Naive thymus-derived CD4-positive, alpha-beta T cell (primary cell): ENCODE results near the gene ILF3. TPM values are rescaled to one million over a fixed set of nuclear protein-coding genes. Genes with fewer than 3 reads are reported as not detected.
A peak's percentile ranks its signal among the peaks of the same experiment; 100 is the strongest.

Source experiments
- ATAC-seq: fragments of 150-1000 bp; cut with Tn5 transposase; 2 replicates; pipeline ENCODE4 v1.10.0; 2021; ENCODE audit warnings: mild to moderate bottlenecking, moderate library complexity
- CTCF ChIA-PET: fragments of 350-600 bp; sonication (Branson Sonifier 250); formaldehyde crosslinking; loops from one replicate; lab custom pipeline; 2021; ENCODE audit warnings: antibody characterized with exemption; lab: Charles Lee
- POLR2A ChIA-PET: fragments of 350-600 bp; sonication (Branson Sonifier 250); formaldehyde crosslinking; loops from one replicate; lab custom pipeline; 2021; ENCODE audit warnings: antibody characterized with exemption, inconsistent platforms; lab: Charles Lee
- DNase-seq, 9 donors: peaks; one replicate each; pipeline versions ENCODE4 v3.0.0 to v3.0.0-alpha.2; 2020 to 2022; ENCODE audit warnings: mixed read lengths in 1 of 9
- H3K27ac ChIP-seq: one replicate; pipeline ENCODE4 v1.7.0; 2013; ENCODE audit warnings: mild to moderate bottlenecking, low read depth, low read length, moderate library complexity
- H3K27me3 ChIP-seq, 2 donors: one replicate each; pipeline ENCODE4 v1.7.0; 2013; ENCODE audit warnings: low read length in 2 of 2, mild to moderate bottlenecking in 2 of 2, moderate library complexity in 2 of 2; ENCODE audit not compliant: control insufficient read depth in 2 of 2, insufficient read depth in 2 of 2
- H3K36me3 ChIP-seq, 3 experiments: 1 replicate in 2 of 3; 2 replicates in 1 of 3; pipeline ENCODE4 v1.7.0; 2013; ENCODE audit warnings: low read length in 3 of 3, mild to moderate bottlenecking in 3 of 3, moderate library complexity in 1 of 3; ENCODE audit not compliant: insufficient read depth in 3 of 3, control insufficient read depth in 2 of 3
- H3K4me1 ChIP-seq, 2 donors: one replicate each; pipeline ENCODE4 v1.7.0; 2013; ENCODE audit warnings: low read length in 2 of 2, mild to moderate bottlenecking in 2 of 2, moderate library complexity in 1 of 2; ENCODE audit not compliant: control insufficient read depth in 2 of 2, insufficient read depth in 2 of 2
- H3K4me3 ChIP-seq: 2 replicates; pipeline ENCODE4 v1.7.0; 2013; ENCODE audit warnings: mild to moderate bottlenecking, low read length
- H3K9me3 ChIP-seq, 3 experiments: 1 replicate in 2 of 3; 2 replicates in 1 of 3; pipeline ENCODE4 v1.7.0; 2013; ENCODE audit warnings: low read length in 3 of 3; ENCODE audit not compliant: control insufficient read depth in 2 of 3
- H3K27ac Mint-ChIP-seq, 9 donors: one replicate each; pipeline ENCODE4 v1.8.0; 2020 to 2022; ENCODE audit warnings: mixed read lengths in 9 of 9, mild to moderate bottlenecking in 8 of 9, moderate library complexity in 5 of 9, inconsistent platforms in 2 of 9
- H3K27me3 Mint-ChIP-seq, 5 donors: one replicate each; pipeline ENCODE4 v1.8.0; 2021 to 2022; ENCODE audit warnings: mixed read lengths in 5 of 5, mild to moderate bottlenecking in 1 of 5
- H3K36me3 Mint-ChIP-seq, 5 donors: one replicate each; pipeline ENCODE4 v1.8.0; 2020 to 2022; ENCODE audit warnings: mixed read lengths in 5 of 5, mild to moderate bottlenecking in 3 of 5, inconsistent platforms in 1 of 5
- H3K4me1 Mint-ChIP-seq, 7 donors: one replicate each; pipeline ENCODE4 v1.8.0; 2020 to 2022; ENCODE audit warnings: mixed read lengths in 7 of 7, mild to moderate bottlenecking in 3 of 7, inconsistent platforms in 1 of 7
- H3K4me3 Mint-ChIP-seq, 10 donors: one replicate each; pipeline ENCODE4 v1.8.0; 2020 to 2022; ENCODE audit warnings: mild to moderate bottlenecking in 10 of 10, mixed read lengths in 10 of 10, moderate library complexity in 6 of 10, inconsistent platforms in 2 of 10
- H3K9me3 Mint-ChIP-seq, 11 donors: one replicate each; pipeline ENCODE4 v1.8.0; 2020 to 2022; ENCODE audit warnings: mixed read lengths in 11 of 11, mild to moderate bottlenecking in 4 of 11, inconsistent platforms in 1 of 11, moderate library complexity in 1 of 11
- intact Hi-C, 2 donors: fragments of 100-400 bp; cut with micrococcal nuclease; formaldehyde crosslinking; loops; one replicate each; pipeline ENCODE4 v1.15.1; 2023
- polyA plus RNA-seq, 2 donors: library from polyadenylated mRNA; unstranded; fragments of 300-500 nt; fragmentation: Illumina TruSeq; gene quantifications; one replicate each; pipeline ENCODE4 v1.2.3, GENCODE V29; 2021
- total RNA-seq, 6 experiments: library from RNA in 5 of 6; stranded (reverse) in 5 of 6; gene quantifications; 1 replicate in 5 of 6; 2 replicates in 1 of 6; pipeline ENCODE4 v1.2.3 and lab custom pipeline; 2021 to 2026

The ILF3 gene
- total and polyA plus RNA-seq, 7 experiments from 2014 or later, result 91.0 to 515 (median 364) TPM

DNA sequence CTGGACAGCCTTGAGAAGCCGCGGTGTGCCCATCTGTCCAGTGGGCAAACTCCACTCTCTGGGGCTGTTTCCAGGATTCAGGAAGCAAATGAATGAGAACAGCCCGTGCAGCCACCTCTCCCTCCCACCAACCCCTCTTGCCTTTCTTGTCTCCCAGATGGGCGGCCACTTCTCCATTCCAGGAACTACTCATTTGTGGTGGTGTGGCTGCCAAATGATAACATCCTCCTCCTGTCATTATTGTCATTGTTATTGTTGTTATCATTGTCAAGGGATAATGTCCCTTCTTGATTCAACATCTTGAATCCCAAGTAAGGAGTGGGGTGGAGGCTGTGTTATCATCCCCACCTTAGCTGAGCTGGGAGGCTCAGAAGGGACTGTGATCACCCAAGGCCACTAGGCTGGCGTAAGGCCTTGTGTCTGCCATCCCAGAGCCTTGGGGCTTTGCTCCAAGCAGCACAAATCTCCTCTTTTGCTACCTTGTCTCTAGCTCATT is 65.4 kb downstream of the ILF3 start:
- H3K4me3 ChIP-seq, result peak overlapping the region; percentile 77
- peaks cover 31 to 65% (median 45%) of the 10 kb centered on the region in 7 donors for H3K4me1 Mint-ChIP-seq
- peaks cover 0 to 14% (median 0%) of the 10 kb centered on the region in 5 donors for H3K36me3 Mint-ChIP-seq
- POLR2A ChIA-PET, result interaction anchor here (1.4 to 3.8 kb wide), 4 partner anchors 35 to 117 kb away, joined by 4 to 22 read pairs (median 14); partner anchors contain the start of gene TMED1
- ATAC-seq (no peak), DNase-seq (no peak)
- H3K36me3 ChIP-seq, result peaks cover 0 to 19% (median 0%) of the 10 kb centered on the region in 3 experiments
- H3K4me3 Mint-ChIP-seq, result peak overlapping the region; percentile 91 to 98 (median 96)
- peak overlapping the region; percentile 85 to 96 (median 91) for H3K27ac Mint-ChIP-seq
- peaks cover 23 to 34% of the 10 kb centered on the region in 2 donors for H3K4me1 ChIP-seq
- H3K9me3 ChIP-seq, result no peaks in the 10 kb centered on the region
- H3K9me3 Mint-ChIP-seq, result no peaks in the 10 kb centered on the region
- CTCF ChIA-PET, result interaction anchor here (0.6 to 3.4 kb wide), 3 partner anchors 41 to 145 kb away, joined by 5 to 39 read pairs (median 20); no protein-coding TSS in a partner anchor
- peak overlapping the region; percentile 87 for H3K27ac ChIP-seq
- H3K27me3 ChIP-seq, result no peaks in the 10 kb centered on the region
- intact Hi-C loops, result loop anchor here in 1 of 2 donors (5.0 kb wide), 1 partner anchor 467 kb away; the partner anchor contains the start of gene MRPL4
- H3K27me3 Mint-ChIP-seq, result no peaks in the 10 kb centered on the region

- Histone ChIP-seq H3K9me3 (no peaks in the 10 kb centered on the region), H3K4me1 (peaks cover 23 to 34% of the 10 kb centered on the region in 2 donors), H3K27me3 (no peaks in the 10 kb centered on the region), H3K27ac (peak overlapping the region; percentile 1), H3K4me3 (no peak overlapping the region), H3K36me3 (peaks cover 0 to 19% (median 0%) of the 10 kb centered on the region in 3 experiments)
- intact Hi-C loops, result no loop called here
- Mint-ChIP-seq H3K36me3 (peaks cover 0 to 17% (median 0%) of the 10 kb centered on the region in 5 donors), H3K27me3 (no peaks in the 10 kb centered on the region), H3K9me3 (no peaks in the 10 kb centered on the region), H3K4me1 (peaks cover 36 to 77% (median 52%) of the 10 kb centered on the region in 7 donors), H3K4me3 (peak overlapping the region in 8 of 10 donors; percentile 25 to 98 (median 60)), H3K27ac (peak overlapping the region in 7 of 9 donors; percentile 29 to 94 (median 59))
- no peak for DNase-seq
- CTCF ChIA-PET, result interaction anchor here (0.6 to 1.2 kb wide), 2 partner anchors 19 to 144 kb away, joined by 3 to 5 read pairs; partner anchors contain the start of gene QTRT1
- POLR2A ChIA-PET, result interaction anchor here (0.9 to 1.1 kb wide), 2 partner anchors 22 to 39 kb away, joined by 3 to 4 read pairs; no protein-coding TSS in a partner anchor
- ATAC-seq, result no peak
Measured at GRCh38 chr19:10720607-10721125, 66.5 kb downstream of the ILF3 start.

DNA sequence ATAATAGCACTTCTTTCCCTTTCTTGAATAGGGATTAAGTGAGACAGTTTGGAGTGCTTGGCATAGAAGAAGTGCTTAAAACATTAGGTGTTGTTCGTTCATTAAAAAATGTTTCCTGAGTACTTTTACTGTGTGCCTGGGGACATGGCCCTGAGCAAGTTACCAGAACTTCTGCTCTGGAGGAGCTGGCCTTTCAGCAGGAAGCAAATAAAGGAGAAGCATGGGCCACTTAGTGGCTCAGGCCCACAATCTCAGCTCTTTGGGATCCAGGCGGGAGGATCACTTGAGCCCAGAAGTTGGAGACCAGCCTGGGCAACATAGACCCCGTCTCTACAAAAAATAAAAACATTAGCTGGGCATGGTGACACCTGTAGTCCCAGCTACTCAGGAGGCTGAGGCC is 69.4 kb downstream of the ILF3 start:
- H3K27me3 ChIP-seq, result no peaks in the 10 kb centered on the region
- ChIA-PET CTCF (interaction anchor here (0.5 to 1.4 kb wide), 5 partner anchors 22 to 353 kb away, joined by 3 read pairs; partner anchors contain the start of gene QTRT1), POLR2A (interaction anchor here (0.7 kb wide), 1 partner anchor 1974 kb away, joined by 6 read pairs; no protein-coding TSS in a partner anchor)
- peaks cover 28 to 34% of the 10 kb centered on the region in 2 donors for H3K4me1 ChIP-seq
- Mint-ChIP-seq H3K27me3 (no peaks in the 10 kb centered on the region), H3K4me3 (peak overlapping the region in 2 of 10 donors; percentile 37 to 53), H3K4me1 (peaks cover 51 to 93% (median 68%) of the 10 kb centered on the region in 7 donors), H3K36me3 (peaks cover 4 to 34% (median 15%) of the 10 kb centered on the region in 5 donors), H3K27ac (peak overlapping the region in 6 of 9 donors; percentile 28 to 77 (median 49)), H3K9me3 (no peaks in the 10 kb centered on the region)
- intact Hi-C loops, result no loop called here
- DNase-seq, result no peak
- H3K27ac ChIP-seq, result no peak overlapping the region
- peaks cover 0 to 22% (median 0%) of the 10 kb centered on the region in 3 experiments for H3K36me3 ChIP-seq
- no peaks in the 10 kb centered on the region for H3K9me3 ChIP-seq
- ATAC-seq, result no peak
- H3K4me3 ChIP-seq, result no peak overlapping the region

DNA sequence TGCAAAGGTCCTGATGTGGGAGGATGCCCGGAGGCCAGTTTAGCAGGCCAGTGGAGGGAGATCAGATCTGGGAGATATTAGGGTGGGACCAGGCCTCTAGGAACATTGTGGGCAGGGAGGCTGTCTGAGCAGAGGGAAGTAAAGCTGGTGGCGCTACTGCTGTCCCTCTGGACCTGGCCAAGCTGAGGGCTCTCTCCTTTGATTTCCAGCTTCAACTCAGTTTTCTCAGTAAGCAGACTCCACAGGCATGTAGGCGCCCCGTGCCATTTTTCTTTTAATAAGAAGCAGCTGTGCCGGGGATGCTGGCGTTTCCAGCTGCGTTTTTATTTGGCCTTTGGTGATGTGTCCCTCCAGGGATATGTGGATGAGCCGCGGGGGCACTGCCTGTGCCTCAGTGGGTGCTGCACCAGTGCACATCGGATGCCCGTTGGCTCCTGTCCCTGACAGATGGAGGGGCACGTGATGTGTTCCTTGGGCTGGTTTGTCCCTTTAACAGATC is 70.5 kb downstream of the ILF3 start:
- H3K27me3 Mint-ChIP-seq, result no peaks in the 10 kb centered on the region
- peaks cover 4 to 28% (median 15%) of the 10 kb centered on the region in 5 donors for H3K36me3 Mint-ChIP-seq
- H3K9me3 Mint-ChIP-seq, result no peaks in the 10 kb centered on the region
- intact Hi-C loops, result no loop called here
- peak overlapping the region in 5 of 9 donors; percentile 21 to 77 (median 32) for H3K27ac Mint-ChIP-seq
- POLR2A ChIA-PET, result interaction anchor here (0.6 kb wide), 1 partner anchor 49 kb away, joined by 3 read pairs; no protein-coding TSS in a partner anchor
- H3K4me1 ChIP-seq, result peaks cover 19 to 28% of the 10 kb centered on the region in 2 donors
- H3K27ac ChIP-seq, result no peak overlapping the region
- DNase-seq (no peak), ATAC-seq (no peak)
- no peaks in the 10 kb centered on the region for H3K9me3 ChIP-seq
- H3K4me3 ChIP-seq, result no peak overlapping the region
- H3K4me1 Mint-ChIP-seq, result peaks cover 41 to 90% (median 65%) of the 10 kb centered on the region in 7 donors
- H3K4me3 Mint-ChIP-seq, result no peak overlapping the region
- H3K27me3 ChIP-seq, result no peaks in the 10 kb centered on the region
- H3K36me3 ChIP-seq, result peaks cover 0 to 21% (median 0%) of the 10 kb centered on the region in 3 experiments
- CTCF ChIA-PET, result interaction anchor here (0.6 to 1.4 kb wide), 2 partner anchors 23 to 142 kb away, joined by 3 to 4 read pairs; partner anchors contain the start of gene QTRT1

GRCh38 chr19:10725415-10725814 is 71.3 kb downstream of the ILF3 start:
- Mint-ChIP-seq H3K27ac (peak overlapping the region in 5 of 9 donors; percentile 21 to 69 (median 52)), H3K4me1 (peaks cover 37 to 90% (median 64%) of the 10 kb centered on the region in 7 donors)
- peaks cover 18 to 31% of the 10 kb centered on the region in 2 donors for H3K4me1 ChIP-seq

DNA sequence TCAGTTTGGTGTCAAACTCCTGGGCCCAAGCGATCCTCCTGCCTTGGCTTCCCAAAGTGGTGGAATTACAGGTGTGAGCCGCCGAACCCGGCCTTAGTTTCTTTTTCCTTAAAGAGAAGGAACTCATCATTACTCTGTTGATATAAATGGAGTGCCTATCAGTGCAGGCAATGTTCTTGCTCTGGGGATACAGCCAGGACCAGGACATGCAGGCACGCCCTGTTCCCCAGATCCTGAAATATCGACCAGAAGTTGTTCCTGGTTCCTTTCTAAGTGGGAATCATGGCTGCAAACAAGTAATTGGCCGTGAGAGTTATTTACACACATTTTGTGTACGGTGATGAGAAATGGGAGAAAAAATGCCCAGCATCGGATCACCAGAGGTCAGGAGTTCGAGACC is 72.1 kb downstream of the ILF3 start:
- ChIA-PET CTCF (no interaction called here), POLR2A (no interaction called here)
- no peaks in the 10 kb centered on the region for H3K9me3 Mint-ChIP-seq
- no peaks in the 10 kb centered on the region for H3K27me3 Mint-ChIP-seq
- ATAC-seq (no peak), DNase-seq (no peak)
- Histone ChIP-seq H3K27me3 (no peaks in the 10 kb centered on the region), H3K27ac (no peak overlapping the region), H3K4me1 (peaks cover 22 to 31% of the 10 kb centered on the region in 2 donors), H3K4me3 (no peak overlapping the region), H3K9me3 (no peaks in the 10 kb centered on the region), H3K36me3 (peaks cover 0 to 13% (median 0%) of the 10 kb centered on the region in 3 experiments)
- H3K4me3 Mint-ChIP-seq, result peak overlapping the region in 2 of 10 donors; percentile 23 to 58
- H3K27ac Mint-ChIP-seq, result peak overlapping the region in 5 of 9 donors; percentile 30 to 85 (median 60)
- H3K4me1 Mint-ChIP-seq, result peaks cover 39 to 90% (median 63%) of the 10 kb centered on the region in 7 donors
- intact Hi-C loops, result no loop called here
- H3K36me3 Mint-ChIP-seq, result peaks cover 4 to 25% (median 15%) of the 10 kb centered on the region in 5 donors

More at GRCh38 chr19:10725415-10725814, 71.3 kb downstream of the ILF3 start:
- Histone ChIP-seq H3K9me3 (no peaks in the 10 kb centered on the region), H3K36me3 (peaks cover 0 to 19% (median 0%) of the 10 kb centered on the region in 3 experiments), H3K27me3 (no peaks in the 10 kb centered on the region), H3K4me3 (no peak overlapping the region), H3K27ac (no peak overlapping the region)
- CTCF ChIA-PET, result no interaction called here
- DNase-seq, result no peak
- no peaks in the 10 kb centered on the region for H3K27me3 Mint-ChIP-seq
- no peak for ATAC-seq
- no peak overlapping the region for H3K4me3 Mint-ChIP-seq
- POLR2A ChIA-PET, result no interaction called here
- H3K9me3 Mint-ChIP-seq, result no peaks in the 10 kb centered on the region
- intact Hi-C loops, result no loop called here
- peaks cover 4 to 25% (median 15%) of the 10 kb centered on the region in 5 donors for H3K36me3 Mint-ChIP-seq
